Measurements from ENCODE around the gene OLFM2. TPM values are rescaled to one million over a fixed set of nuclear protein-coding genes. Genes with fewer than 3 reads are reported as not detected.
A peak's percentile ranks its signal among the peaks of the same experiment; 100 is the strongest.
"Not testable (repeated sequence)": the region's sequence is repeated elsewhere in the genome, so short reads cannot be mapped to it uniquely, and the experiment has no call there.

Gene OLFM2
- total and polyA plus RNA-seq, 8 donors: 2.4 to 27.4 (median 8.7) TPM

- intact Hi-C loops (cut with DNase I): no loop called here
- 60 to 65% methylated on average over 18 of the region's 18 CpGs for WGBS, 2 donors
- no peaks in the 10 kb centered on the region for H3K9me3 ChIP-seq
- no peak overlapping the region for H3K4me3 ChIP-seq
- no peaks in the 10 kb centered on the region for H3K4me1 ChIP-seq
- H3K27ac ChIP-seq: no peak overlapping the region
- TF ChIP-seq CTCF (IDR thresholded peaks at IDR 0.05): no peak
- ATAC-seq: no peak
- H3K27me3 ChIP-seq: no peaks in the 10 kb centered on the region
- DNase-seq: no peak
- no peak for FAIRE-seq
- no peaks in the 10 kb centered on the region for H3K36me3 ChIP-seq
These were observed 17.7 kb upstream of the OLFM2 start for GRCh38 chr19:9953802-9954542.

- ATAC-seq: no peak
- Histone ChIP-seq H3K9me3 (no peaks in the 10 kb centered on the region), H3K4me3 (no peak overlapping the region), H3K27ac (no peak overlapping the region), H3K36me3 (no peaks in the 10 kb centered on the region), H3K27me3 (no peaks in the 10 kb centered on the region), H3K4me1 (no peaks in the 10 kb centered on the region)
- no peak for DNase-seq
- WGBS, 2 donors: 62 to 67% methylated on average over 5 of the region's 5 CpGs
- intact Hi-C loops (cut with DNase I): no loop called here
- no peak for FAIRE-seq
- TF ChIP-seq CTCF (IDR thresholded peaks at IDR 0.05): no peak
These were observed 16.0 kb upstream of the OLFM2 start for GRCh38 chr19:9952276-9952675.

- WGBS, 2 donors: 51 to 54% methylated on average over 4 of the region's 4 CpGs
- H3K4me3 ChIP-seq: no peak overlapping the region
- ATAC-seq: no peak
- H3K27me3 ChIP-seq: no peaks in the 10 kb centered on the region
- intact Hi-C loops (cut with DNase I): loop anchor here in 1 of 3 donors (10.0 kb wide), 1 partner anchor 167 kb away; the partner anchor contains the start of genes EIF3G and P2RY11
- H3K4me1 ChIP-seq: no peaks in the 10 kb centered on the region
- no peak for FAIRE-seq
- no peak overlapping the region for H3K27ac ChIP-seq
- no peaks in the 10 kb centered on the region for H3K9me3 ChIP-seq
- H3K36me3 ChIP-seq: no peaks in the 10 kb centered on the region
- DNase-seq: no peak
- TF ChIP-seq CTCF (IDR thresholded peaks at IDR 0.05): no peak
These were observed 11.1 kb upstream of the OLFM2 start for GRCh38 chr19:9947441-9947840.

DNA sequence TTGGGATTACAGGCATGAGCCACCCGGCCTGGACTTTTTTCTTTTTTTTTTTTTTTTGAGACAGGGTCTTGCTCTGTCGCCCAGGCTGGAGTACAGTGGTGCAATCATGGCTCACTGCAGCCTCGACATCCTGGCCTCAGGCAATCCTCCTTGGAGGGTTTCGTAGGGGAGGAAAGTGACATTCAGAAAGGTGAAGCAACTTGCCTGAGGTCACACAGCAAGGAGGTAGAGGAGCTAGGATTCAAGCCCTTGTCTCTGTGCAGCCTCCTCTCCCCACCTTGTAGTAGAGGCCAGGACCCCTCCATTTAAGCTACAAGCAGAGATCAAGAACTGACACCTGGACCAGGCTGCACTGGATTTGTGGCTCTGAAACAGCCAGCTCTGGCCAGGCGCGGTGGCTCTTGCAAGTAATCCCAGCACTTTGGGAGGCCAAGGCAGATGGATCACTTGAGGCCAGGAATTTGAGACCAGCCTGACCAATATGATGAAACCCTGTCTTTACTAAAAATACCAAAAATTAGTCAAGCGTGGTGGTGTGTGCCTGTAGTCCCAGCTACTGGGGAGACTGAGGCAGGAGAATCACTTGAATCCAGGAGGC is 10.3 kb upstream of the OLFM2 start:
- H3K27ac ChIP-seq, ATAC-seq, DNase-seq, H3K4me1 ChIP-seq, H3K27me3 ChIP-seq, FAIRE-seq, H3K36me3 ChIP-seq, H3K4me3 ChIP-seq, H3K9me3 ChIP-seq: not testable (repeated sequence)
- WGBS, 2 donors: 73 to 76% methylated on average over 7 of the region's 7 CpGs
- intact Hi-C loops (cut with DNase I): loop anchor here in 1 of 3 donors (10.0 kb wide), 1 partner anchor 168 kb away; the partner anchor contains the start of genes EIF3G and P2RY11

DNA sequence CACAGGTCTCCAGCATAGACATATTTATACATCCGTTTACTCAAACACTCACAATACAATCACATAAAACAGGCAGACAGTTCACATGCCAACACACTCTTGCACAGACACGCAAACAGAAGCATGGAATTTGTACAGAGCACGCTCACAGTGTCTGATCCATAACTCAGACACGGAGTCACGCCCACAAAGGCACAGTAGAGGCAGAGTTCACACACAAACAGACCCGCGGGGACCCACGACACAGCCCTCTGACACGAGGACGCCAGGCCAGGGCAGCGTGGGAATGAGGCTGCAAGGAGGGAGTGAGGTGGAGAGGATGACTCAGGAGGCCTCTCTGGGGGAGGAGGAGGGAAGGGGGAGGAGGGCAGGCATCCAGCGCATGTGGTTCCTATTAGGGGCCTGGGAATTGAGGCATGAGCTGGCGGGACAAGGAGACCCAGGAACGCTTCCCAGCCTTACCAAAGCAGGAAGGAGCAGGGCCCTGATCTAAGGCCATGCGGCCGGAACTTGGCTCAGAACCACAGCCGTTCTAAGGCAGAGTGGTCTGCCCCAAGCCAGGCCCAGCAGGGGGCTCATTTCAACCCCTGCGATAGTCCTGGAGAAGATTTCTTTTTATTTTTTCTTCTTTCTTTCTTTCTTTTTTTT is 9.1 kb upstream of the OLFM2 start:
- Histone ChIP-seq H3K4me3 (no peak overlapping the region), H3K9me3 (no peaks in the 10 kb centered on the region), H3K4me1 (no peaks in the 10 kb centered on the region), H3K27ac (no peak overlapping the region), H3K27me3 (no peaks in the 10 kb centered on the region), H3K36me3 (no peaks in the 10 kb centered on the region)
- WGBS, 2 donors: 37 to 40% methylated on average over 18 of the region's 18 CpGs
- TF ChIP-seq CTCF (IDR thresholded peaks at IDR 0.05): no peak
- DNase-seq: peak in 4 of 6 donors; percentile 29 to 46 (median 40)
- no peak for FAIRE-seq
- intact Hi-C loops (cut with DNase I): loop anchor here in 1 of 3 donors (10.0 kb wide), 1 partner anchor 169 kb away; the partner anchor contains the start of genes EIF3G and P2RY11
- ATAC-seq: peak in 3 of 4 donors; percentile 72 to 83 (median 74)

All from pancreas (tissue), 10 donors.